Smooth muscle cell (in vitro differentiated cells): ENCODE data around the gene NOC2L. TPM values are rescaled to one million over a fixed set of nuclear protein-coding genes. Genes with fewer than 3 reads are reported as not detected.
A peak's percentile ranks its signal among the peaks of the same experiment; 100 is the strongest.

ENCODE experiments used
- DNase-seq: peaks from one replicate; lab custom pipeline; 2025; ENCODE audit not compliant: unreplicated experiment; lab: John Stamatoyannopoulos, UW
- H2AFZ ChIP-seq: fragments of 200-600 bp; sonication (generic); 2 replicates; pipeline ENCODE4 v1.6.0; 2016; ENCODE audit warnings: antibody characterized with exemption, low read depth, mild to moderate bottlenecking
- H3F3A ChIP-seq: fragments of 200-600 bp; sonication (generic); 2 replicates; pipeline ENCODE4 v1.6.0; 2017; ENCODE audit warnings: antibody characterized with exemption, low read depth
- H3K27ac ChIP-seq: fragments of 200-600 bp; sonication (generic); 2 replicates; pipeline ENCODE4 v1.5.1; 2016; ENCODE audit warnings: low read depth, mild to moderate bottlenecking
- H3K27me3 ChIP-seq: fragments of 200-600 bp; sonication (generic); 2 replicates; pipeline ENCODE4 v1.6.1; 2016; ENCODE audit warnings: low read depth, mild to moderate bottlenecking
- H3K36me3 ChIP-seq: fragments of 200-600 bp; sonication (generic); 2 replicates; pipeline ENCODE4 v1.5.1; 2016; ENCODE audit warnings: low read depth
- H3K4me1 ChIP-seq: fragments of 200-600 bp; sonication (generic); 2 replicates; pipeline ENCODE4 v1.5.1; 2016; ENCODE audit warnings: low read depth
- H3K4me2 ChIP-seq: fragments of 200-600 bp; sonication (generic); 2 replicates; pipeline ENCODE4 v1.6.0; 2016; ENCODE audit warnings: mild to moderate bottlenecking
- H3K4me3 ChIP-seq: fragments of 200-600 bp; sonication (generic); 2 replicates; pipeline ENCODE4 v1.5.1; 2016; ENCODE audit warnings: mild to moderate bottlenecking
- H3K79me2 ChIP-seq: fragments of 200-600 bp; sonication (generic); 2 replicates; pipeline ENCODE4 v1.6.0; 2016; ENCODE audit warnings: low read depth, mild to moderate bottlenecking
- H3K9ac ChIP-seq: fragments of 200-600 bp; sonication (generic); 2 replicates; pipeline ENCODE4 v1.6.0; 2016; ENCODE audit warnings: low read depth
- H3K9me3 ChIP-seq: fragments of 200-600 bp; sonication (generic); replicated peaks from 2 replicates; pipeline ENCODE4 v1.5.1; 2016; ENCODE audit warnings: low read depth
- H4K20me1 ChIP-seq: fragments of 200-600 bp; sonication (generic); 2 replicates; pipeline ENCODE4 v1.6.0; 2016; ENCODE audit warnings: low read depth
- CTCF ChIP-seq: fragments of 200-600 bp; sonication (generic); IDR thresholded peaks from 2 replicates; pipeline ENCODE4 v1.5.1; 2017; ENCODE audit warnings: borderline replicate concordance, mild to moderate bottlenecking, antibody characterized with exemption; ENCODE audit not compliant: insufficient read depth, poor library complexity, severe bottlenecking
- WGBS: methylation state at CpG from one replicate; pipeline ENCODE4 v1.1.7; 2016; ENCODE audit warnings: low lambda C conversion rate; 5-methylcytosine and 5-hydroxymethylcytosine counted together
- polyA plus RNA-seq: library from polyadenylated mRNA; unstranded; fragments of >200 nt; fragmentation: Nextera tagmentation; extraction: Ambion mirVana; gene quantifications from 2 replicates; pipeline ENCODE4 v1.2.1, GENCODE V29; 2016
- total RNA-seq: library from RNA; depleted of rRNA; stranded (reverse); fragments of >200 nt; gene quantifications from 2 replicates; pipeline ENCODE4 v1.2.3, GENCODE V29; 2014

Gene NOC2L
- total and polyA plus RNA-seq, 2 experiments from 2014 or later: 38.9 to 64.0 TPM

- no peak overlapping the region for H2AFZ ChIP-seq
- 8% methylated on average over 32 of the region's 36 CpGs for WGBS
- no peak overlapping the region for H3K27ac ChIP-seq
- no peaks in the 10 kb centered on the region for H3K27me3 ChIP-seq
- no peaks in the 10 kb centered on the region for H3K36me3 ChIP-seq
- peak overlapping the region; percentile 89 for H3K4me2 ChIP-seq
- peak overlapping the region; percentile 47 for H3K4me3 ChIP-seq
- DNase-seq: no peak
- no peaks in the 10 kb centered on the region for H3K79me2 ChIP-seq
- H4K20me1 ChIP-seq: peaks cover 18% of the 10 kb centered on the region
- H3K9ac ChIP-seq: no peak overlapping the region
- peaks cover 21% of the 10 kb centered on the region for H3K4me1 ChIP-seq
- peaks cover 12% of the 10 kb centered on the region for H3F3A ChIP-seq
- no peak for TF ChIP-seq CTCF
- no peaks in the 10 kb centered on the region for H3K9me3 ChIP-seq
These were observed 18.0 kb downstream of the NOC2L start for GRCh38 chr1:941015-941587.

- H3K4me3 ChIP-seq: peak overlapping the region; percentile 47
- peaks cover 18% of the 10 kb centered on the region for H4K20me1 ChIP-seq
- peak overlapping the region; percentile 89 for H3K4me2 ChIP-seq
- peak; percentile 57 for DNase-seq
- H3K9ac ChIP-seq: no peak overlapping the region
- H3F3A ChIP-seq: peaks cover 12% of the 10 kb centered on the region
- H3K9me3 ChIP-seq: no peaks in the 10 kb centered on the region
- H2AFZ ChIP-seq: no peak overlapping the region
- no peak for TF ChIP-seq CTCF
- H3K79me2 ChIP-seq: no peaks in the 10 kb centered on the region
- no peaks in the 10 kb centered on the region for H3K27me3 ChIP-seq
- peaks cover 28% of the 10 kb centered on the region for H3K4me1 ChIP-seq
- H3K27ac ChIP-seq: no peak overlapping the region
- 1% methylated on average over 68 of the region's 86 CpGs for WGBS
- H3K36me3 ChIP-seq: no peaks in the 10 kb centered on the region
These were observed 18.7 kb downstream of the NOC2L start for GRCh38 chr1:940107-941014.

GRCh38 chr1:939511-940106 lies 19.4 kb downstream of the NOC2L start:
- WGBS: 38% methylated on average over 17 of the region's 21 CpGs
- DNase-seq: no peak
- Histone ChIP-seq H3K4me3 (peak overlapping the region; percentile 47), H3F3A (peaks cover 12% of the 10 kb centered on the region), H3K36me3 (no peaks in the 10 kb centered on the region), H3K4me1 (peaks cover 33% of the 10 kb centered on the region), H3K27ac (no peak overlapping the region), H2AFZ (no peak overlapping the region), H3K79me2 (no peaks in the 10 kb centered on the region), H4K20me1 (peaks cover 11% of the 10 kb centered on the region), H3K9ac (no peak overlapping the region), H3K4me2 (peak overlapping the region; percentile 89), H3K27me3 (no peaks in the 10 kb centered on the region), H3K9me3 (no peaks in the 10 kb centered on the region)
- no peak for TF ChIP-seq CTCF
